Left lung (tissue), 10 donors: ENCODE data around the gene SLC9A6. TPM values are rescaled to one million over a fixed set of nuclear protein-coding genes. Genes with fewer than 3 reads are reported as not detected.
A peak's percentile ranks its signal among the peaks of the same experiment; 100 is the strongest.

Experiments
- ATAC-seq: fragments of 200-7000 bp; cut with Tn5 transposase; one replicate; pipeline ENCODE4 v1.9.1; 2020; ENCODE audit warnings: moderate library complexity
- DNase-seq, 4 donors: peaks; one replicate each; pipeline ENCODE4 v3.0.0-alpha.2; 2013 to 2020
- H3K27ac ChIP-seq, 2 donors: fragments of 200-600 bp; sonication (generic) in 1 of 2; one replicate each; pipeline versions ENCODE4 v1.5.0 to v1.8.0; 2020 to 2021
- H3K27me3 ChIP-seq, 2 donors: fragments of 200-600 bp; sonication (generic) in 1 of 2; one replicate each; pipeline versions ENCODE4 v1.5.0 to v1.8.0; 2020 to 2021
- H3K36me3 ChIP-seq, 2 donors: fragments of 200-600 bp; sonication (generic) in 1 of 2; one replicate each; pipeline versions ENCODE4 v1.5.0 to v1.8.0; 2020 to 2021
- H3K4me1 ChIP-seq, 2 donors: fragments of 200-600 bp; one replicate each; pipeline ENCODE4 v1.8.0; 2021
- H3K4me3 ChIP-seq, 2 donors: fragments of 200-600 bp; sonication (generic) in 1 of 2; one replicate each; pipeline versions ENCODE4 v1.5.0 to v1.8.0; 2020 to 2021; ENCODE audit warnings: mild to moderate bottlenecking in 1 of 2
- H3K9me3 ChIP-seq, 2 donors: fragments of 200-600 bp; sonication (generic) in 1 of 2; one replicate each; pipeline versions ENCODE4 v1.5.0 to v1.8.0; 2020 to 2021
- intact Hi-C, 2 donors: fragments of 100-400 bp; cut with DNase I; formaldehyde crosslinking; loops; one replicate each; pipeline versions ENCODE4 v1.11.2 to v1.14.2; 2022
- polyA plus RNA-seq, 6 donors: library from polyadenylated mRNA; unstranded; fragments of 120-200 nt; gene quantifications; one replicate each; pipeline ENCODE4 v1.2.1, GENCODE V29; 2013; ENCODE audit not compliant: insufficient read length in 6 of 6
- total RNA-seq, 2 donors: library from RNA; stranded (reverse); fragmentation: NEBNext Ultra II Directional; extraction: Animal tissue kit (Norgen Biotek cat#: 25700); gene quantifications; one replicate each; pipeline ENCODE4 v1.2.1, GENCODE V29; 2021
- TF ChIP-seq, protein P1 (sequence below), 2 donors: fragments of 200-600 bp; sonication (generic) in 1 of 2; IDR thresholded peaks; one replicate each; pipeline versions ENCODE4 v1.5.0 to v1.8.0; 2021; ENCODE audit warnings: antibody characterized with exemption in 2 of 2
- donor health status: DM: no; HTN: yes; CAD: no.
- donor health status: DM: no; HTN: no; CAD: no.

Gene SLC9A6
- total and polyA plus RNA-seq, 8 donors: 15.1 to 24.3 (median 21.1) TPM

DNA sequence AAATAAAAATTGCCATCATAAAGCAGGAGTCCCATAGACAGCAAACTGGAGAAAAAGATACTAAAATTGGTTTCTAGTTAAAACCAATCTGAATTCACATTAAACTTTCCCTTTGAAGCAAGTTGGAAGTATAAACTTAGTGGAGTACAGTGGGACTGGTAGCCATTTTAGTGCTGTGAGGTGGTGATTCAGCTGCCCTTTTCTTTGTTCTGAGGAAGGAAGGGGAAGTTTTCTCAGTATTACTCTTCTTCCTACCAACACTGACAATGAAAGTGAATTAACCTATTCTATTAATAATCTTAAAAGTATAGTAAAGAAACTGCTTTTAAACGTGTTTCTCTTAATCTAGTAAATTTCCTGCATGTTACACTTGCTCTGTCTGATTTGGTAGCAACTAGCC lies 36.7 kb downstream of the SLC9A6 start:
- TF ChIP-seq, protein P1, sequence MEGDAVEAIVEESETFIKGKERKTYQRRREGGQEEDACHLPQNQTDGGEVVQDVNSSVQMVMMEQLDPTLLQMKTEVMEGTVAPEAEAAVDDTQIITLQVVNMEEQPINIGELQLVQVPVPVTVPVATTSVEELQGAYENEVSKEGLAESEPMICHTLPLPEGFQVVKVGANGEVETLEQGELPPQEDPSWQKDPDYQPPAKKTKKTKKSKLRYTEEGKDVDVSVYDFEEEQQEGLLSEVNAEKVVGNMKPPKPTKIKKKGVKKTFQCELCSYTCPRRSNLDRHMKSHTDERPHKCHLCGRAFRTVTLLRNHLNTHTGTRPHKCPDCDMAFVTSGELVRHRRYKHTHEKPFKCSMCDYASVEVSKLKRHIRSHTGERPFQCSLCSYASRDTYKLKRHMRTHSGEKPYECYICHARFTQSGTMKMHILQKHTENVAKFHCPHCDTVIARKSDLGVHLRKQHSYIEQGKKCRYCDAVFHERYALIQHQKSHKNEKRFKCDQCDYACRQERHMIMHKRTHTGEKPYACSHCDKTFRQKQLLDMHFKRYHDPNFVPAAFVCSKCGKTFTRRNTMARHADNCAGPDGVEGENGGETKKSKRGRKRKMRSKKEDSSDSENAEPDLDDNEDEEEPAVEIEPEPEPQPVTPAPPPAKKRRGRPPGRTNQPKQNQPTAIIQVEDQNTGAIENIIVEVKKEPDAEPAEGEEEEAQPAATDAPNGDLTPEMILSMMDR (IDR thresholded peaks at IDR 0.05): no peak
- Histone ChIP-seq H3K27me3 (no peaks in the 10 kb centered on the region), H3K36me3 (peaks cover 0 to 16% of the 10 kb centered on the region in 2 donors), H3K4me1 (no peaks in the 10 kb centered on the region), H3K9me3 (no peaks in the 10 kb centered on the region), H3K4me3 (no peak overlapping the region), H3K27ac (no peak overlapping the region)
- DNase-seq: no peak
- intact Hi-C loops: loop anchor here in 1 of 2 donors (10.0 kb wide), 1 partner anchor 243 kb away; no protein-coding TSS in a partner anchor
- no peak for ATAC-seq

DNA sequence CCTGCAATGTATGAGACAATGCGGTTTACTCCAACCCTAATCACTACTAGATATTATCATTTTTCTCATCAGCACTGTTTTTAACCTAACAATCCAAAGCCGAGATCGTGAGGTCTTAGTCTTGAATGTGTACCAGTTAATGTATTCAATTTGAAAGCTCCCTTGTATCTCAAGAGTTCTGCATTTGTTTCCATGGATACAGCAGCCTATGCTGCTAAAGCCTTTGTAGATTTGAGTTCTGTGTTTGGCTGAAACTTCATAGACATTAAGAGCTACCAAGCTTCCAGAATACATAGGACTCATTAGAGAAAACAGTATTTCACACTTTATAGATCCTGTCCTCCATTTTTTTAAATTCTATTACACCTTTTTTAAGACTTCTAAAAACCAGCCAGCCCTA lies 39.9 kb downstream of the SLC9A6 start:
- Histone ChIP-seq H3K4me1 (no peaks in the 10 kb centered on the region), H3K4me3 (no peak overlapping the region), H3K27ac (no peak overlapping the region), H3K36me3 (peaks cover 0 to 11% of the 10 kb centered on the region in 2 donors), H3K9me3 (no peaks in the 10 kb centered on the region), H3K27me3 (no peaks in the 10 kb centered on the region)
- ATAC-seq (no peak), DNase-seq (no peak)
- intact Hi-C loops: loop anchor here in 1 of 2 donors (10.0 kb wide), 1 partner anchor 240 kb away; no protein-coding TSS in a partner anchor
- TF ChIP-seq, protein P1 (IDR thresholded peaks at IDR 0.05): no peak

DNA sequence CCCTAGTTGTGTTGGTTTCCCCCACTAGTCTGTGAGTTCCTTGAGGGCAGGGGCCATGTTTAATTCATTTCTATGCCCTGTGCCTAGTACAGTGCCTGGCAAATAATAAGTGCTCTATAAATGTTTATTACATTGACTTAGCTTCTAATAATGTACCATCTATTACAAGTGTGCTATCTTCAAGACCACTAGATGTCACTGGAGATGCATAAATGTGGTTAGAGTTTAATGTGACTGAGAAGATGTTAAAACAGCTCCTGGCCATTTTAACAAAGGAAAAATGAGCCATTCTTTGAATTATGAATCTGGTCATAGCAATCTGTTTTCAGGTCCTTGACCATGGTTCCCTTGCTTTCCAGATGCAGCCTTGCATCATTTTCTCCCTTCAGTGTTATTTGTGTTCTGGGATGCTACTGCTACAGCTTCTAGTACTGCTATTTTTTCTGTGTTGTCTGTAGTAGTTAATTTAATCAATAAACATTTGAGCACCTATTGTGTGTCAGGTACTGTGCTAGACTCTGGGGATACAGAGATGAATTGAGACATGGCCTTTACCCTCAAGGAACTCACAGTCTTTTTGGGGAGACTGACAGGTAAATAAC lies 43.2 kb downstream of the SLC9A6 start:
- H3K27ac ChIP-seq: no peak overlapping the region
- H3K4me3 ChIP-seq: no peak overlapping the region
- H3K27me3 ChIP-seq: no peaks in the 10 kb centered on the region
- ATAC-seq (peak; percentile 82), DNase-seq (peak in 2 of 4 donors; percentile 51 to 57)
- peaks cover 0 to 9% of the 10 kb centered on the region in 2 donors for H3K36me3 ChIP-seq
- no peaks in the 10 kb centered on the region for H3K9me3 ChIP-seq
- intact Hi-C loops: loop anchor here in 1 of 2 donors (10.0 kb wide), 1 partner anchor 236 kb away; no protein-coding TSS in a partner anchor
- H3K4me1 ChIP-seq: no peaks in the 10 kb centered on the region
- TF ChIP-seq, protein P1 (IDR thresholded peaks at IDR 0.05): peak; percentile 30 to 51

DNA sequence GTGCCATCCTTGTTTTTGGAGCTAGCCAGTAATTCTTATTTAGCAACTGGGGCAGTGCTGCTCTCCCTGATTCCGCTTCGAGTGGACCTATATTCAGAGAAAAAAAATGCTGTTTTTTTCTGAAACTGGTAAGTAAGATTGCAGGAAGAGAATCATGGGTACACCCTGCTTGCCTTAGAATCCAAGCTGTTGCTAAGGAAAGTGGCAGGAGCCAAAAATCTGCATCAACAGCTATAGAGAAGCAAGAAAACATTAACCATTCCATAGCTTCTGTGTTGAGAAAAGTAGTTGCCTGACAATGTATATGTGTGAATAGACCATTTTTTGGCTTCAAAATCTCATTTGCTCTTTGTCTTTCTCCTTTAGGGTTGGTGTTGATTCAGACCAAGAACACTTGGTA lies 44.5 kb downstream of the SLC9A6 start:
- intact Hi-C loops: loop anchor here in 1 of 2 donors (10.0 kb wide), 1 partner anchor 235 kb away; no protein-coding TSS in a partner anchor

More for the DNA sequence above, 44.5 kb downstream of the SLC9A6 start:
- Histone ChIP-seq H3K4me3 (no peak overlapping the region), H3K4me1 (no peaks in the 10 kb centered on the region), H3K27me3 (no peaks in the 10 kb centered on the region), H3K36me3 (peaks cover 0 to 6% of the 10 kb centered on the region in 2 donors), H3K9me3 (no peaks in the 10 kb centered on the region), H3K27ac (no peak overlapping the region)
- TF ChIP-seq, protein P1 (IDR thresholded peaks at IDR 0.05): no peak
- no peak for DNase-seq
- no peak for ATAC-seq
